Germinal center (tissue), 1 donor: ENCODE measurements around the gene UBN2.
"Not testable (repeated sequence)": the region's sequence is repeated elsewhere in the genome, so short reads cannot be mapped to it uniquely, and the experiment has no call there.

Source experiments
- DNase-seq: peaks from one replicate; pipeline ENCODE4 v3.0.0; 2012; ENCODE audit warnings: mixed read lengths, low spot score

UBN2 gene

DNA sequence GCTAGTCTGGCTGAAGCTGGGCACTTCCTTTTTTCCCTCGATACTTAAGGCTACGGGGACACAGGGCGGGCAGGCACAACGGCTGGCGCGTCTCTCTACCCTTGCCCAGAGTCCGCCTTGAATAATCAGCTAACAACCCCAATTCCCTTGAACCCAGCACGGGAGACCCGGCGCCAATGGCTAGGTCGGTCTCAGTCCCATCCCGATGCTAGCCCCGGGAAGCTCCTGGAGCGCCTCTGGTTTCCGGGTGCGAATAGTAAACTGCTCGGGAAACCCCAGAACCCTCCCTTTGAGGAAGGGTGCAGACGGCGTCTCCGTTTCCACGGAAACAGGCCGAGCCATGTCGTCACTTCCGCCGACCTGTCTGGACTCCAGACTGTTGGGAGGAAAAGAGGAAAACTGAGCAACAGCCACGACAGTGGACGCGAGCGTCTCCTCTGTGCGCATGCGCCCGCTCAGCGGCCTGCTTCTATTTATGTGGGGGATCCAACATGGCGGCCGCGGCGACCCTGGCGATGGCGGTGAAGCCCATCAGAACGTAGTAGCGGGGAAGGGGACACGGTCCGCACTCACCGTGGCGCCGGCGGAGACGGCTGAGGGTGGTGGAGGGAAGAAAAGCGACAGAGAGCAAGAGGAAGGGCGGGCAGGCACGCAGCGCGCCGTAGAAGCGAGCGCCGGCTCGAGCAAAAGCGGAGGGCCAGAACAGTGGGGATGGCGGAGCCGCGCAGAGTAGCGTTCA lies at the start of gene UBN2:
Gene UBN2, plus strand, starts transcription at position 464 of the 739 bp plus-strand sequence. Its CDS starts 248 bp downstream, at position 712.
- DNase-seq = peak; percentile 95

DNA sequence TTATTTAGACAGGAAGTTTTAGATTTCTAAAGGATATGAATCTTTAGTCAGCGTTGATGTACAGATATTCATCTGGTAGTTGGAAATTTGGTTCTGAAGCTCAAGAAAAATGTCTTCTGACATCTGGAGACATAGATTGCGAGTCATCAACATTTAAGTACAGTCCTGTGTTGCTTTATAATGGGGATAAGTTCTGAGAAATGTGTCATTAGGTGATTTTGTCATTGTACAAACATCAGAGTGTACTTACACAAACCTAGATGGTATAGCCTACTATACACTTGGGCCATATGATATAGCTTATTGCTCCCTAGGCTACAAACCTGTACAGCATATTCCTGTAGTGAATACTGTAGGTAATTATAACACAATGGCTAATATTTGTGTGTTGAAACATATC lies 49.6 kb upstream of the UBN2 start:
- DNase-seq = no peak

- DNase-seq = no peak
Observed at GRCh38 chr7:139182363-139182762, 48.7 kb upstream of the UBN2 start.

DNA sequence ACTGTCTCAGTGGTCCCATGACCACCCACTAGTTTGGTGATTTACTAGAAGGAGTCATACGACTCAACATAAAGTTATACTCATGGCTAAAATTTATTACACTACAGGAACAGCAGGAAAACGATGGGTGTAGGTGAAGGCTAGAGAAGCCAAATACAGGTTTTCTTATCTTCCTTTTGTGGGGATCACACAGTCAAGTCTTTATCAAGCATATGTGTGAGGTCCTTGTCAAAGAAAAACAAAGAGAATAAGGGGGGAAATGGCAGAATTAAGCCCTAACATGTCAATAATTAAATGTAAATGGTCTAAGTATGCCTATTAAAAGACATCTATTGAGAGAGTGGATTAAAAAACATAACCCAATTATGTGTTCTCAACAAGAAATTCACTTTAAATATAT lies 47.8 kb upstream of the UBN2 start:
- DNase-seq = no peak

DNA sequence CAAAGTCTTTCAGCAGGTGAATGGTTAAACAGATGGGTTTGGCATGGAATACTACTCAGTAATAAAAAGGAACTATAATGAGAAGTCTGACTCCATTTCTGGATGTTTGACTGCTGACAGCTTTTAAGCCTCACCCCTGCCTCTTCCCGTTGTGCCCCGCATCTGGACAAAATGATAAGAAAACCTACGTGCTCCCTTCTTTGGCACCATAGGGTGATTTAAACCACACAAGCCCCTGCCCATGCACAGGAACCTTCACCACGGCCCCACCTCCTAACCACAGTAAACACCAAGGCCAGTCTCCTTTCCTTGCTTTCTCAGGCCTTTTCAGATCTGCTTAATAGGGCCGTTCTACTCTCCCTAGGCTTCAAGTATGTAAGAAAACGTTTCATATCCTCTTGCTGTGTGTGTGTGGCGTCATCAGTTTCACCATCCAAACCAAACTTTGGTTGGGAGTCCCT lies 47.1 kb upstream of the UBN2 start:
- no peak for DNase-seq

DNA sequence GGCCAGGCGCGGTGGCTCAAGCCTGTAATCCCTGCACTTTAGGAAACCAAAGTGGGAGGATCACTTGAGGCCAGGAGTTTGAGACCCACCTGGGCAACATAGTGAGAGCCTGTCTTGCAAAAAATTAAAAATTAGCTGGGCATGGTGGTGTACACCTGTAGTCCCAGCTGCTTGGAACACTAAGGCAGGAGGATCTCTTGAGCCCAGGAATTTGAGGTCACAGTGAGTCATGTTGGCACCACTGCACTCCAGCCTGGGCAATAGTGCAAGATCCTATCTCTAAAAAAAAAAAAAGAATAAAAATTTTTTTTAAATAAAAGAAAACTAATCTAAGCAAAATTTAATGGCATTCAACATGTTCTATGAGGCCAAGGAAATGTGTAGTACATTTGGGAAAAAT lies 44.9 kb upstream of the UBN2 start:
- no peak for DNase-seq

- DNase-seq = no peak
Observed at GRCh38 chr7:139189357-139189756, 41.7 kb upstream of the UBN2 start.

DNA sequence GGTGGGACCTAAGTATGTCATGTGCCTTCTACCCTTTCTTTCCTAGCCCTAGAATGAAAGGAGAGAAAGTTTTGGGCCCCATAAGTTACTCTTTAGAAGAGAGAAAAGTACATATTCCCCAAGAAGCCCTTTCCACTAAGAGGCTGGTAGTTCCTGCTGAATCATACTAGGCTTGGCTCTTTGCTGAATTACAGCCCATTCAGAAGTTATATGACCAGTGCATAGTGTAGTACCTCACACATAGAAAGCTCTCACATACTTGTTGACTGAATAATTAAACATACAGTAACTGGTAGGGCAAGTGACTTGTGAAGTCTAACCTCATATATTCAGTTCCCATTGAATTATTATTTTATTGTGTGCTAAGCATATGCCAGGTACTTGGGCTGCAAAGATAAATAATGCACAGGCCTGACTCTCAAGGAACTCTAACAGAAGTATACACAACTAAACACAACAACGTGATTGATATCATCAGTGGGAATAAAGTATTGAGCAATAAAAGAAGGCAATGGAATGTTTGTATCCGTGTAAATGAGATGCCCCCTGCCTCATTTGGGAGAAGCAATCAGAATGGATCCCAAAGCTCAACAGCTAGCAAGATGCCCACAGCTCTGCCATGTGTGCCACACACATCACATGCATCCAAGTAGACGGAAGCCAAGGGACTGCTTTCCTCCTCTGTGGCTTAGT lies 38.9 kb upstream of the UBN2 start:
- DNase-seq = no peak

GRCh38 chr7:139200382-139200781 lies 30.7 kb upstream of the UBN2 start:
- no peak for DNase-seq

DNA sequence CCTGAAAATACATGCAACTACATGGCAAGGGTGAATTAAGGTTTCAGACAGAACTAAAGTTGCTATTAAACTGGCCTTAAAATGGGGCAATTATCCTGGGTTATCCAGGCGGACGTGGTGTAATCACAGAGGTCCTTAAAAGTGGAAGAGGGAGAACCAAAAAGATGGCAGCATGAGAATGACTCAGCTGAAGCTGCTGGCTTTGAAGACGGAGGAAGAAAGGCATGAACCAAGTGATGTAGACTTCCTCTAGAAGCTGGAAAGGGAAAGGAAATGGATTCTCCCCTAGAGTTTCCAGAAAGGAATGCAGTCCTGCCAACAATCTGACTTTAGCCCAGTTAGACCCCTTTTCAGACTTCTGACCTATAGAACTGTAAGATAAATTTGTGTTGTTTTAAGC lies 27.0 kb upstream of the UBN2 start:
- no peak for DNase-seq

DNA sequence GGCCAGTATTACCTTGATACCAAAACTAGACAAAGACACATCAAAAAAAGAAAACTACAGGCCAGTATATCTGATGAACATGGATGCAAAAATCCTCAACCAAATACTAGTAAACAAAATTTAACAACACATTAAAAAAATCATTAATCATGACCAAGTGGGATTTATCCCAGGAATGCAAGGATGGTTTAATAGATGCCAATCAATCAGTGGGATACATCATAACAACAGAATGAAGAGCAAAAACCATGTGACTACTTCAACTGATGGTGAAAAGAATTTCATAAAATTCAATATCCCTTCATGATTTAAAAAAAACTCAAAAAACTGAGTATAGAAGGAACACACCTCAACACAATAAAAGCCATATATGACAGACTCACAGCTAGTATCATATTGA lies 25.2 kb upstream of the UBN2 start:
- no peak for DNase-seq

- DNase-seq = no peak
Observed at GRCh38 chr7:139212133-139212532, 18.9 kb upstream of the UBN2 start.

GRCh38 chr7:139213489-139213888 lies 17.5 kb upstream of the UBN2 start:
- not testable (repeated sequence) for DNase-seq

DNA sequence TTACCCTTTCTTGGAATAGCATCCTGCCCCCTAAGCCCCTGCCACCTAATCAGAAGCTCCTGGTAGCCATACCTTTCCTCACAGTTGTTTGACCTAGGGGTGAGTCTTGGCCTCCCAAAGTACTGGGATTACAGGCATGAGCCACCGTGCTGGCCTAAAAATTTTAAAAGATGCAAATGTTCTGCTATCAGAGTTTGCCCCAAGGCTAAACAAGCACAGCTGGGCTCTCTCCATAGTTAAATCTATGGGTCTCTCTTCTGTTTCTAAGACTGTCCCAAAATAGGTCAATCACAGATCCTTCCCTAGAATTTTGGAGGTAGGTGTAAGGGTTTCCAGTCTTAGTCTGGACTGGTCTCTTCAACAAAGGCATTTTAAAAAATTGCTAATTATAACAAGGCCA lies 12.9 kb upstream of the UBN2 start:
- no peak for DNase-seq

- no peak for DNase-seq
Observed at GRCh38 chr7:139224219-139224618, 6.8 kb upstream of the UBN2 start.

DNA sequence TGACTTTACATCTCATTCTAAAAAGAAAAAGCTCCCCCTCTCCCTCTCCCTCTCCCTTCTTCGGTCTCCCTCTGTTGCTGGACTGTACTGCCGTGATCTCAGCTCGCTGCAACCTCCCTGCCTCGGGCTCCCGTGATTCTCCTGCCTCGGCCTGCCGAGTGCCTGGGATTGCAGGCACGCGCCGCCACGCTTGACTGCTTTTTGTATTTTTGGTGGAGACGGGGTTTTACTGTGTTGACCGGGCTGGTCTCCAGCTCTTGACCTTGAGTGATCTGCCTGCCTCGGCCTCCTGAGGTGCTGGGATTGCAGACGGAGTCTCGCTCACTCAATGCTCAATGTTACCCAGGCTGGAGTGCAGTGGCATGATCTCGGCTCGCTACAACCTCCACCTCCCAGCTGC lies 6.2 kb upstream of the UBN2 start:
- not testable (repeated sequence) for DNase-seq

GRCh38 chr7:139225286-139226157 lies 5.5 kb upstream of the UBN2 start:
- not testable (repeated sequence) for DNase-seq

GRCh38 chr7:139226158-139226515 lies 4.9 kb upstream of the UBN2 start:
- not testable (repeated sequence) for DNase-seq

- DNase-seq = not testable (repeated sequence)
Observed at GRCh38 chr7:139226988-139227488, 4.0 kb upstream of the UBN2 start.

DNA sequence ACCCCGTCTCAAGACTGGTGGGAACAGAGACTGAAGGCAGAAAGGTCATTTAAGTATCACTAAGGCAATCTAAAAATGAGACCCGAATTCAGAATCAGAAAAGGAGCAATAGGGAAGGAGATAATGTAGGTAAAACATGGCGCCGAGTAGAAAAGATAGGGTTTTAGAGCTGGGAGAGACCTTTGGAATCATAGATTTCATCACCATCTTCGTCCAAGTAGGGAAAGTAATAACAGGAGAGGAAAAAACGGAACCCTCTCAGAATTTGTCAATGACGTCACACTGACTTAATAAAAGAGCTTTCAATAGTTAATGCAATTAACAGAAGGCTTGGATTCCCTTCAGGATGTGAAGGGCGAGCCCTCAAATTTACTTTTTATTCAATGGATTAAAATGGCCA lies 1.0 kb upstream of the UBN2 start:
- DNase-seq = no peak

DNA sequence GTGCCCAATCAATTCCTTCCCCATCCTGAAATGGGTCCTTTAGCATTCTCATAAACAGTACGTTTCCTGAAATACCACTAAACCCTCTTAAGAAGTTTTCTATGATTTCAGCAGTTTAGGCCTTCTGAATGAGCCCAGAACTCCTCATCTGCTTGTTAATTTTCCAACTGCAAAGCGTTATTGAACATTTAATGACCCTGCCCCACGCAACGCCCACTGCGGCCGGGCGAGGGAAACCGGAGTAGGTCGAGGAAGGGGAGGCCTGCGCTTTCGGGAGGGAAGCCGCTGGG lies 608 bp upstream of the UBN2 start:
- no peak for DNase-seq

GRCh38 chr7:139231513-139232376 lies 708 bp downstream of the UBN2 start:
- peak; percentile 52 for DNase-seq
